ENCODE measurements around the gene GNAI2.
"Not testable (repeated sequence)": the region's sequence is repeated elsewhere in the genome, so short reads cannot be mapped to it uniquely, and the experiment has no call there.

GNAI2 gene

GRCh38 chr3:50248387-50248786, 12.4 kb downstream of the GNAI2 start:
- DNase-seq = no peak

- no peak for DNase-seq
Observed at GRCh38 chr3:50249457-50249856, 13.5 kb downstream of the GNAI2 start.

GRCh38 chr3:50250514-50250913, 14.5 kb downstream of the GNAI2 start:
- DNase-seq = no peak

GRCh38 chr3:50251220-50251619, 15.2 kb downstream of the GNAI2 start:
- DNase-seq = peak; percentile 66

GRCh38 chr3:50254577-50255250, 18.7 kb downstream of the GNAI2 start:
- no peak for DNase-seq

- no peak for DNase-seq
Observed at GRCh38 chr3:50255251-50255615, 19.2 kb downstream of the GNAI2 start.

GRCh38 chr3:50256978-50257890, 21.2 kb downstream of the GNAI2 start:
- DNase-seq = no peak

GRCh38 chr3:50258029-50258680, 22.2 kb downstream of the GNAI2 start:
- no peak for DNase-seq

- no peak for DNase-seq
Observed at GRCh38 chr3:50258979-50259378, 23.0 kb downstream of the GNAI2 start.

- no peak for DNase-seq
Observed at GRCh38 chr3:50259432-50260026, 23.5 kb downstream of the GNAI2 start.

GRCh38 chr3:50260027-50260941, 24.3 kb downstream of the GNAI2 start:
- DNase-seq = peak; percentile 94

GRCh38 chr3:50260942-50261441, 25.0 kb downstream of the GNAI2 start:
- DNase-seq = no peak

- DNase-seq = no peak
Observed at GRCh38 chr3:50261505-50261904, 25.5 kb downstream of the GNAI2 start.

GRCh38 chr3:50262200-50262599, 26.2 kb downstream of the GNAI2 start:
- DNase-seq = not testable (repeated sequence)

- DNase-seq = no peak
Observed at GRCh38 chr3:50262778-50263177, 26.8 kb downstream of the GNAI2 start.

GRCh38 chr3:50263478-50264382, 27.7 kb downstream of the GNAI2 start:
- no peak for DNase-seq

GRCh38 chr3:50264383-50264963, 28.5 kb downstream of the GNAI2 start:
- no peak for DNase-seq

- no peak for DNase-seq
Observed at GRCh38 chr3:50264964-50265485, 29.0 kb downstream of the GNAI2 start.

- DNase-seq = no peak
Observed at GRCh38 chr3:50265571-50265970, 29.6 kb downstream of the GNAI2 start.

- DNase-seq = no peak
Observed at GRCh38 chr3:50266017-50266416, 30.0 kb downstream of the GNAI2 start.

All from activated CD8-positive, alpha-beta memory T cell treated with anti-CD3 and anti-CD28 coated beads for 24 hours (primary cell).